ENCODE results near the gene PHF21A.

Gene PHF21A

GRCh38 chr11:45985212-45985611 is 136.0 kb downstream of the PHF21A start:
- no peak overlapping the region for H3K9ac ChIP-seq (ENCODE audit: low read length)
- no peaks in the 10 kb centered on the region for H3K9me3 ChIP-seq (ENCODE audit: insufficient read depth, low read length)
- no peaks in the 10 kb centered on the region for H3K27me3 ChIP-seq (ENCODE audit: low read length)
- H3K9me2 ChIP-seq (replicated peaks; ENCODE audit: insufficient read depth, low read length) = no peaks in the 10 kb centered on the region
- no peak for TF ChIP-seq EZH2phosphoT487 (conservative IDR thresholded peaks at IDR 0.05; ENCODE audit: low read length)
- no peak for TF ChIP-seq CTCF (IDR thresholded peaks at IDR 0.05; ENCODE audit: insufficient read depth, low read length, poor library complexity, severe bottlenecking)
- no peak overlapping the region for H3K27ac ChIP-seq (ENCODE audit: low read depth, low read length)
- no peaks in the 10 kb centered on the region; the same call in 1 of the 2 replicates for H4K20me1 ChIP-seq (ENCODE audit: low read depth, low read length)
- H3F3A ChIP-seq (ENCODE audit: insufficient read depth) = no peaks in the 10 kb centered on the region
- no peak overlapping the region for H2AFZ ChIP-seq (ENCODE audit: low read depth, low read length, severe bottlenecking)
- H3K36me3 ChIP-seq (ENCODE audit: low read length) = peaks cover 3% of the 10 kb centered on the region; the same call in 1 of the 2 replicates
- no peak overlapping the region for H3K4me2 ChIP-seq (ENCODE audit: low read depth, low read length, poor library complexity, severe bottlenecking)
- no peak overlapping the region for H3K4me3 ChIP-seq (ENCODE audit: insufficient read depth, low read length, poor library complexity, severe bottlenecking)
- H3K79me2 ChIP-seq (ENCODE audit: insufficient read depth, low read length) = no peaks in the 10 kb centered on the region

DNA sequence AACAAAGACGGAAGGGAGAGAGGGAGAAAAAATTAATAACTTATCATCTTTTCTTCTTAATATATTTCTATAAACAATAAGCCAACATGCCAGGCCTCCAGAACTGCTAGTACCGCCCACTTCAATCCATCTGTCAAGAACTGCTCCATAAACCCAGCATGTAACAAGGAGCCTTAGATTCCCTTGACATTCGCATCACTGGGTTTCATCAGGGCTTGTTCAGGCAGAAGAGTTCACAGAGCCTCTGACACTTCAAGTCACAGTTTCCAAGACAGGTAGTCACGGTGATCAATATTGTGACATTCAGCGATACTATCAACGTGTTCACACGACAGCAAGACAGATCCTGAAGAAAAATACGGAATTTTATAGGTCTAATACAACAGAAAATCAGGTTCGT is 137.1 kb downstream of the PHF21A start:
- H3K9me3 ChIP-seq (ENCODE audit: insufficient read depth, low read length) = no peaks in the 10 kb centered on the region
- no peaks in the 10 kb centered on the region; the same call in 1 of the 2 replicates for H4K20me1 ChIP-seq (ENCODE audit: low read depth, low read length)
- no peaks in the 10 kb centered on the region for H3F3A ChIP-seq (ENCODE audit: insufficient read depth)
- H3K27ac ChIP-seq (ENCODE audit: low read depth, low read length) = no peak overlapping the region
- H3K9ac ChIP-seq (ENCODE audit: low read length) = no peak overlapping the region
- no peaks in the 10 kb centered on the region for H3K27me3 ChIP-seq (ENCODE audit: low read length)
- peaks cover 3% of the 10 kb centered on the region; the same call in 1 of the 2 replicates for H3K36me3 ChIP-seq (ENCODE audit: low read length)
- no peaks in the 10 kb centered on the region for H3K9me2 ChIP-seq (replicated peaks; ENCODE audit: insufficient read depth, low read length)
- H3K79me2 ChIP-seq (ENCODE audit: insufficient read depth, low read length) = no peaks in the 10 kb centered on the region
- no peak overlapping the region for H3K4me2 ChIP-seq (ENCODE audit: low read depth, low read length, poor library complexity, severe bottlenecking)
- H3K4me3 ChIP-seq (ENCODE audit: insufficient read depth, low read length, poor library complexity, severe bottlenecking) = no peak overlapping the region
- H2AFZ ChIP-seq (ENCODE audit: low read depth, low read length, severe bottlenecking) = no peak overlapping the region
- TF ChIP-seq EZH2phosphoT487 (conservative IDR thresholded peaks at IDR 0.05; ENCODE audit: low read length) = no peak
- TF ChIP-seq CTCF (IDR thresholded peaks at IDR 0.05; ENCODE audit: insufficient read depth, low read length, poor library complexity, severe bottlenecking) = no peak

DNA sequence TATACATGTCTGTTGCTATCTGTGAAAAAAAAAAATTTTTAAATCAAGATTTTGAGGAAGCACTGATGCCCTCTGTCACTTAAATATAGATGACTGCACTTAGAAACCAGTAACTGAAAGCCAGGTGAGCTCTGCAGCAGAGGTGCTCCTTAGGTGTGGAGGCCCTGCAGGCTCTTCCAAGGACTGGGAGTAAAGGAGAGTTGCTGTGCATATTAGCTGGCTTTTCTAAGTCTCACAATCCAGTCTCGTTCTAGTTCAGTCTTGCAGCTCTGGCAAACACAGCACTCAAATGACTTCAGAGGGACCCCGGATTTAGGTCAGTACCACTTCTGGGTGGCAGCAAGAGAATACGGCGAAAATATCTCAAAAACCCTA is 137.8 kb downstream of the PHF21A start:
- Histone ChIP-seq H3K79me2 (ENCODE audit: insufficient read depth, low read length) (no peaks in the 10 kb centered on the region), H3K36me3 (ENCODE audit: low read length) (peaks cover 3% of the 10 kb centered on the region; the same call in 1 of the 2 replicates), H2AFZ (ENCODE audit: low read depth, low read length, severe bottlenecking) (no peak overlapping the region), H3F3A (ENCODE audit: insufficient read depth) (no peaks in the 10 kb centered on the region), H3K27ac (ENCODE audit: low read depth, low read length) (no peak overlapping the region), H3K4me3 (ENCODE audit: insufficient read depth, low read length, poor library complexity, severe bottlenecking) (no peak overlapping the region), H3K4me2 (ENCODE audit: low read depth, low read length, poor library complexity, severe bottlenecking) (no peak overlapping the region), H4K20me1 (ENCODE audit: low read depth, low read length) (no peaks in the 10 kb centered on the region; the same call in 1 of the 2 replicates), H3K9ac (ENCODE audit: low read length) (no peak overlapping the region), H3K9me3 (ENCODE audit: insufficient read depth, low read length) (no peaks in the 10 kb centered on the region), H3K27me3 (ENCODE audit: low read length) (no peaks in the 10 kb centered on the region), H3K9me2 (replicated peaks; ENCODE audit: insufficient read depth, low read length) (no peaks in the 10 kb centered on the region)
- TF ChIP-seq CTCF (IDR thresholded peaks at IDR 0.05; ENCODE audit: insufficient read depth, low read length, poor library complexity, severe bottlenecking) = no peak
- TF ChIP-seq EZH2phosphoT487 (conservative IDR thresholded peaks at IDR 0.05; ENCODE audit: low read length) = no peak
